Kidney (tissue), 14 donors: ENCODE measurements around the gene PRDM15. TPM values are rescaled to one million over a fixed set of nuclear protein-coding genes. Genes with fewer than 3 reads are reported as not detected.
A peak's percentile ranks its signal among the peaks of the same experiment; 100 is the strongest.

Source experiments
- DNase-seq, 5 donors: peaks; one replicate each; pipeline ENCODE4 v3.0.0-alpha.2; 2013 to 2020
- FAIRE-seq: peaks from 2 replicates; lab custom pipeline; 2012; peaks lifted over from hg19 to GRCh38; lab: Jason Lieb, UNC
- H3K27ac ChIP-seq, 2 donors: one replicate each; pipeline ENCODE4 v1.7.0; 2013; ENCODE audit warnings: low read depth in 2 of 2, low read length in 2 of 2, inconsistent platforms in 1 of 2
- H3K27me3 ChIP-seq: one replicate; pipeline ENCODE4 v1.7.1; 2013; ENCODE audit warnings: low read length, inconsistent platforms; ENCODE audit not compliant: control insufficient read depth, insufficient read depth
- H3K36me3 ChIP-seq, 3 donors: one replicate each; pipeline versions ENCODE4 v1.7.0 to v1.7.1; 2013; ENCODE audit warnings: low read length in 3 of 3, control low read depth in 1 of 3, inconsistent platforms in 1 of 3; ENCODE audit not compliant: insufficient read depth in 3 of 3, control insufficient read depth in 2 of 3
- H3K4me1 ChIP-seq, 3 donors: one replicate each; pipeline versions ENCODE4 v1.7.0 to v1.7.1; 2013; ENCODE audit warnings: low read length in 3 of 3, inconsistent platforms in 1 of 3, low read depth in 1 of 3; ENCODE audit not compliant: control insufficient read depth in 2 of 3, insufficient read depth in 2 of 3
- H3K4me3 ChIP-seq, 3 donors: one replicate each; pipeline versions ENCODE4 v1.7.0 to v1.8.1; 2013; ENCODE audit warnings: low read length in 3 of 3, control low read depth in 1 of 3, inconsistent platforms in 1 of 3
- H3K9ac ChIP-seq, 3 donors: one replicate each; pipeline versions ENCODE4 v1.7.0 to v1.7.1; 2013; ENCODE audit warnings: low read length in 3 of 3, control low read depth in 1 of 3, inconsistent platforms in 1 of 3
- H3K9me3 ChIP-seq, 3 donors: one replicate each; pipeline versions ENCODE4 v1.7.0 to v1.7.1; 2013; ENCODE audit warnings: low read length in 3 of 3, control low read depth in 1 of 3, inconsistent platforms in 1 of 3; ENCODE audit not compliant: control insufficient read depth in 2 of 3, insufficient read depth in 1 of 3
- CTCF ChIP-seq: IDR thresholded peaks from 3 replicates; pipeline ENCODE4 v1.5.1; 2012; ENCODE audit warnings: mild to moderate bottlenecking, moderate library complexity, borderline replicate concordance; ENCODE audit not compliant: insufficient read depth; ENCODE audit errors: extremely low read depth
- intact Hi-C: fragments of 100-400 bp; cut with DNase I; formaldehyde crosslinking; loops from one replicate; pipeline ENCODE4 v1.11.1; 2022
- polyA plus RNA-seq: library from polyadenylated mRNA; stranded (reverse); fragments of 350-450 nt; fragmentation: Illumina TruSeq; extraction: RNeasy Lipid Tissue Mini Kit (QIAGEN cat#74804); gene quantifications from one replicate; pipeline ENCODE4 v1.2.3, GENCODE V29; 2014; ENCODE audit warnings: low read depth, low replicate concordance; ENCODE audit not compliant: insufficient read depth
- total RNA-seq: library from RNA; stranded (reverse); fragmentation: NEBNext Ultra II Directional; extraction: Animal tissue kit (Norgen Biotek cat#: 25700); gene quantifications from one replicate; pipeline ENCODE4 v1.2.1, GENCODE V29; 2021
- donor health status: control.
- donor health status: control.
- donor health status: control.
- donor health status: control.
- donor health status: control.
- donor health status: DM: yes; HTN: yes; CAD: no.
- donor health status: Normal renal cell carcinoma (clear cell type).

PRDM15 gene
- total and polyA plus RNA-seq, 2 donors from 2014 or later, result 1.3 to 8.4 TPM

GRCh38 chr21:41852151-41852928 is 26.8 kb downstream of the PRDM15 start:
- H3K4me1 ChIP-seq, result no peaks in the 10 kb centered on the region
- no peak for FAIRE-seq
- H3K27me3 ChIP-seq, result no peaks in the 10 kb centered on the region
- H3K9ac ChIP-seq, result no peak overlapping the region
- peaks cover 2 to 10% (median 4%) of the 10 kb centered on the region in 3 donors for H3K36me3 ChIP-seq
- no peaks in the 10 kb centered on the region for H3K9me3 ChIP-seq
- intact Hi-C loops, result no loop called here
- DNase-seq, result peak in 1 of 5 donors; percentile 42
- no peak overlapping the region for H3K27ac ChIP-seq
- TF ChIP-seq CTCF, result no peak
- no peak overlapping the region for H3K4me3 ChIP-seq

- no peak overlapping the region for H3K27ac ChIP-seq
- H3K36me3 ChIP-seq, result peaks cover 2 to 5% (median 4%) of the 10 kb centered on the region in 3 donors
- no peak for TF ChIP-seq CTCF
- H3K27me3 ChIP-seq, result no peaks in the 10 kb centered on the region
- intact Hi-C loops, result no loop called here
- no peaks in the 10 kb centered on the region for H3K9me3 ChIP-seq
- H3K4me3 ChIP-seq, result no peak overlapping the region
- FAIRE-seq (no peak), DNase-seq (peak in 1 of 5 donors; percentile 59)
- no peaks in the 10 kb centered on the region for H3K4me1 ChIP-seq
- no peak overlapping the region for H3K9ac ChIP-seq
Observed at GRCh38 chr21:41851090-41851790, 27.9 kb downstream of the PRDM15 start.

GRCh38 chr21:41850085-41850484 is 29.1 kb downstream of the PRDM15 start:
- no peak overlapping the region for H3K4me3 ChIP-seq
- FAIRE-seq (no peak), DNase-seq (no peak)
- H3K27me3 ChIP-seq, result no peaks in the 10 kb centered on the region
- intact Hi-C loops, result no loop called here
- peaks cover 2 to 5% (median 4%) of the 10 kb centered on the region in 3 donors for H3K36me3 ChIP-seq
- H3K4me1 ChIP-seq, result no peaks in the 10 kb centered on the region
- H3K9me3 ChIP-seq, result no peaks in the 10 kb centered on the region
- H3K27ac ChIP-seq, result no peak overlapping the region
- no peak overlapping the region for H3K9ac ChIP-seq
- TF ChIP-seq CTCF, result no peak
